Loucy (cell line): ENCODE measurements around the gene SETSIP.

Source experiments
- H2AFZ ChIP-seq: fragments of 200-600 bp; sonication (generic); 2 replicates; pipeline ENCODE4 v1.6.0; 2016; ENCODE audit warnings: antibody characterized with exemption, mild to moderate bottlenecking, low read length, moderate library complexity
- H3F3A ChIP-seq: fragments of 200-600 bp; 2 replicates; pipeline ENCODE4 v1.6.0; 2016; ENCODE audit warnings: antibody characterized with exemption, low read depth, mild to moderate bottlenecking
- H3K27me3 ChIP-seq: fragments of 200-600 bp; sonication (generic); 2 replicates; pipeline ENCODE4 v1.6.1; 2014; ENCODE audit warnings: low read length, mild to moderate bottlenecking; ENCODE audit not compliant: insufficient read depth, poor library complexity, severe bottlenecking
- H3K36me3 ChIP-seq: fragments of 200-600 bp; sonication (generic); 2 replicates; pipeline ENCODE4 v1.6.1; 2016; ENCODE audit warnings: low read length; ENCODE audit not compliant: insufficient read depth
- H3K4me1 ChIP-seq: fragments of 200-600 bp; sonication (generic); 2 replicates; pipeline ENCODE4 v1.5.1; 2014; ENCODE audit warnings: low read length, mild to moderate bottlenecking; ENCODE audit not compliant: insufficient read depth, poor library complexity, severe bottlenecking
- H3K4me2 ChIP-seq: fragments of 200-600 bp; sonication (generic); 2 replicates; pipeline ENCODE4 v1.6.0; 2014; ENCODE audit warnings: antibody characterized with exemption, low read length, low read depth, mild to moderate bottlenecking; ENCODE audit not compliant: poor library complexity, severe bottlenecking
- H3K4me3 ChIP-seq: fragments of 200-600 bp; sonication (generic); 2 replicates; pipeline ENCODE4 v1.5.1; 2014; ENCODE audit warnings: low read length, mild to moderate bottlenecking, mixed read lengths; ENCODE audit not compliant: poor library complexity, severe bottlenecking
- H3K79me2 ChIP-seq: fragments of 200-600 bp; sonication (generic); 2 replicates; pipeline ENCODE4 v1.6.1; 2014; ENCODE audit warnings: low read length; ENCODE audit not compliant: insufficient read depth
- H3K9ac ChIP-seq: fragments of 200-600 bp; sonication (generic); 2 replicates; pipeline ENCODE4 v1.6.0; 2014; ENCODE audit warnings: mild to moderate bottlenecking, low read depth, low read length, moderate library complexity; ENCODE audit not compliant: poor library complexity, severe bottlenecking
- H3K9me2 ChIP-seq: fragments of 200-600 bp; sonication (generic); replicated peaks from 2 replicates; pipeline ENCODE4 v1.6.1; 2016; ENCODE audit warnings: low read depth, low read length, mixed read lengths
- H3K9me3 ChIP-seq: fragments of 200-600 bp; sonication (generic); 2 replicates; pipeline ENCODE4 v1.6.1; 2014; ENCODE audit warnings: mild to moderate bottlenecking, antibody characterized with exemption, low read length, low read depth; ENCODE audit not compliant: insufficient read depth
- H4K20me1 ChIP-seq: fragments of 200-600 bp; sonication (generic); 2 replicates; pipeline ENCODE4 v1.6.0; 2014; ENCODE audit warnings: antibody characterized with exemption, low read length, mild to moderate bottlenecking; ENCODE audit not compliant: insufficient read depth, poor library complexity, severe bottlenecking
- CTCF ChIP-seq: fragments of 200-600 bp; sonication (generic); conservative IDR thresholded peaks from 2 replicates; pipeline ENCODE4 v1.5.1; 2014; ENCODE audit warnings: mild to moderate bottlenecking, antibody characterized with exemption, low read length
- EZH2phosphoT487 ChIP-seq: fragments of 200-600 bp; IDR thresholded peaks from 2 replicates; pipeline ENCODE4 v1.6.1; 2018; ENCODE audit warnings: antibody characterized with exemption, mild to moderate bottlenecking, moderate library complexity, borderline replicate concordance

The SETSIP gene

GRCh38 chr1:92051948-92052347, 23.3 kb downstream of the SETSIP start:
- H3K9me2 ChIP-seq, result no peaks in the 10 kb centered on the region
- H3K79me2 ChIP-seq, result no peaks in the 10 kb centered on the region
- H3K27me3 ChIP-seq, result no peaks in the 10 kb centered on the region
- no peak overlapping the region for H3K4me3 ChIP-seq
- H3K9ac ChIP-seq, result no peak overlapping the region
- no peaks in the 10 kb centered on the region for H3K4me1 ChIP-seq
- TF ChIP-seq EZH2phosphoT487 (no peak), CTCF (no peak)
- H2AFZ ChIP-seq, result no peak overlapping the region
- H3F3A ChIP-seq, result 0 out of 2 replicates have a peak, but pooled peaks cover 4% of the 10 kb centered on the region
- no peaks in the 10 kb centered on the region for H3K36me3 ChIP-seq
- no peaks in the 10 kb centered on the region for H4K20me1 ChIP-seq
- no peak overlapping the region for H3K4me2 ChIP-seq
- H3K9me3 ChIP-seq, result no peaks in the 10 kb centered on the region

DNA sequence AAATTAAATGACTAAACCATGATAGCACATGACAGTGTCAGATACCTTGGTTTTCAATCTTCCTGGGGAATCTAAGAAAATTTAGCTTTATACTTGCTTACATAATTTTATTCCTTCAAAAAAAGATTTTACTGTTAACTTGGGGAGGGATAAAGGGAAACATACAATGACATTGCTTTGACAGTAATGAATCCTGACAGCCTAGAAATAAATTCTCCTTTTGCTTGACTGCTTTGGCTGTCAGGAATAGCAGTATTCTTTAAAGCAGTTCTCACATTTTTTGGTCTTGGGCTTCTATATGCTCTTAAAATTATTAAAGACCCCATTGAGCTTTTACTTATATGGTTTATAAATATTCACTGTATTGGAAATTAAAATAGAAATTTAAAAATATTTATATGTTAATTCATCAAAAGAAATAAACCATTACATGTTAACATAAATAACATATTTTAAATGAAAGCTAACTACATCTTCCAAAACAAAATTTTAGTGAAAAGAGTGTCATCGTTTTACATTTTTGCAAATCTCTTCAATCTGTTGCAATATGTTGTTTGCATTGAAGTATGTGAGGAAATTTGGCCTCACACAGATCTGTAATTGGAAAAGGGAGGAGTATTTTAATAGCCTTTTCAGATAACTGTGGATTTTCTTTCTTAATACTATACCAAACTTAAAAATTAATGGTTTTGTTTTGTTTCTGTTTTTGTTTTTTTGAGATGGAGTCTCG, 29.3 kb downstream of the SETSIP start:
- no peaks in the 10 kb centered on the region for H3K27me3 ChIP-seq
- H3K4me3 ChIP-seq, result no peak overlapping the region
- H3K4me1 ChIP-seq, result no peaks in the 10 kb centered on the region
- H3K9ac ChIP-seq, result no peak overlapping the region
- H2AFZ ChIP-seq, result no peak overlapping the region
- no peak for TF ChIP-seq CTCF
- TF ChIP-seq EZH2phosphoT487, result no peak
- no peaks in the 10 kb centered on the region for H3K9me2 ChIP-seq
- no peaks in the 10 kb centered on the region for H4K20me1 ChIP-seq
- H3K79me2 ChIP-seq, result no peaks in the 10 kb centered on the region
- H3K36me3 ChIP-seq, result no peaks in the 10 kb centered on the region
- H3K4me2 ChIP-seq, result no peak overlapping the region
- no peaks in the 10 kb centered on the region for H3K9me3 ChIP-seq
- H3F3A ChIP-seq, result no peaks in the 10 kb centered on the region

DNA sequence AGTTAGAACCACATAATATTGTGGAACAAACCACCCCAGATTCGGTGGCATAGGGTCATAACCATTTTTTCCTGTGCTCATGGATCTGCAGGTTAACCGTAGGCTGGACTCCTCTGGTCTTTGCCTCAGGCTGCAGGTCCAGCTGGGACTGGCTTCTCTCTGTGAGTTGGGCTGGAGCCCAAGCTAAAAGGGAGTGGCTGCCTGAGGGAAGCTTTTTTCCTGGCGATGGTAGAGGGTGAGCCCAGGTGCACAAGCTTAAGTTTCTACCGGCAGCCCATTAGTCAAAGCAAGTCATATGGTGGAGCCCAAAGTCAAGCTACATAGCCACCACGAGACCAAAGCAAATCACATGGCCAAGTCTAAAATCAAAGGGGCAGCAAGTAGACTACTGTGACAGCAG, 31.6 kb downstream of the SETSIP start:
- Histone ChIP-seq H3F3A (no peaks in the 10 kb centered on the region), H3K4me1 (no peaks in the 10 kb centered on the region)

More for the DNA sequence above, 31.6 kb downstream of the SETSIP start:
- Histone ChIP-seq H4K20me1 (no peaks in the 10 kb centered on the region), H3K4me3 (no peak overlapping the region), H3K79me2 (no peaks in the 10 kb centered on the region), H3K27me3 (no peaks in the 10 kb centered on the region), H3K9me3 (no peaks in the 10 kb centered on the region), H2AFZ (no peak overlapping the region), H3K9ac (no peak overlapping the region), H3K36me3 (no peaks in the 10 kb centered on the region), H3K4me2 (no peak overlapping the region), H3K9me2 (no peaks in the 10 kb centered on the region)
- no peak for TF ChIP-seq CTCF
- no peak for TF ChIP-seq EZH2phosphoT487
